ENCODE results near the gene IMMP2L. TPM values are rescaled to one million over a fixed set of nuclear protein-coding genes. Genes with fewer than 3 reads are reported as not detected.

IMMP2L gene
- total RNA-seq, 2 experiments from 2014 or later, result 8.9 to 18.7 TPM

DNA sequence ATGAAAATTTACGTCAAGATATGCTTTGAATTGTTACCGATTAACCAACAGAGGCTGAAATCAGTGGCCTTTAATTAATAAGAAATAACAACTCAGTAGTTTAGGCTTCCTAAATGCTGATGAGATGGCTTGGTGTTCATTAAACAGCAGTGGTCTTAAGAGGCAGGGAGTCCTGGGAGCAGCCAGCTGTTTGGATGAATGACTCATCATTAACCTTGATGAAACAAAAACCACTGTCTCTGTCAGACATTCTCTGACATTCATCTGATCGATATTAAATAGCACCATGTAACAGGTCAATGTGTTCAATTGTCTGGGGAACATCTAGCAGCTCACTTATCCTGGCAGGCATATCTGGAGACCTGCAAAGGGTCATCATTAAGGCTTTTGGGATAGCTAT lies 705.6 kb downstream of the IMMP2L start:
- Histone ChIP-seq H3K4me3 (ENCODE audit: low read length) (no peak overlapping the region), H3K27me3 (ENCODE audit: control insufficient read depth in 1 of 2, insufficient read depth in 2 of 2, low read length in 2 of 2) (no peaks in the 10 kb centered on the region), H3K36me3 (ENCODE audit: insufficient read depth, low read length) (no peaks in the 10 kb centered on the region), H3K9me3 (ENCODE audit: control insufficient read depth in 1 of 2, insufficient read depth in 1 of 2, low read length in 2 of 2) (no peaks in the 10 kb centered on the region), H3K27ac (ENCODE audit: low read depth in 1 of 2, low read length in 2 of 2) (no peak overlapping the region), H3K4me1 (ENCODE audit: insufficient read depth, low read length) (no peaks in the 10 kb centered on the region)
- intact Hi-C loops (cut with DNase I, micrococcal nuclease), result no loop called here
- no peaks in the 10 kb centered on the region for H3K4me1 Mint-ChIP-seq (ENCODE audit: low read depth)
- ATAC-seq (ENCODE audit: poor library complexity) (no peak), DNase-seq (no peak)
- H3K9me3 Mint-ChIP-seq, result no peaks in the 10 kb centered on the region
- no peak overlapping the region for H3K27ac Mint-ChIP-seq
- H3K4me3 Mint-ChIP-seq, result no peak overlapping the region
- H3K36me3 Mint-ChIP-seq (ENCODE audit: low read depth), result no peaks in the 10 kb centered on the region
- TF ChIP-seq, protein P1, sequence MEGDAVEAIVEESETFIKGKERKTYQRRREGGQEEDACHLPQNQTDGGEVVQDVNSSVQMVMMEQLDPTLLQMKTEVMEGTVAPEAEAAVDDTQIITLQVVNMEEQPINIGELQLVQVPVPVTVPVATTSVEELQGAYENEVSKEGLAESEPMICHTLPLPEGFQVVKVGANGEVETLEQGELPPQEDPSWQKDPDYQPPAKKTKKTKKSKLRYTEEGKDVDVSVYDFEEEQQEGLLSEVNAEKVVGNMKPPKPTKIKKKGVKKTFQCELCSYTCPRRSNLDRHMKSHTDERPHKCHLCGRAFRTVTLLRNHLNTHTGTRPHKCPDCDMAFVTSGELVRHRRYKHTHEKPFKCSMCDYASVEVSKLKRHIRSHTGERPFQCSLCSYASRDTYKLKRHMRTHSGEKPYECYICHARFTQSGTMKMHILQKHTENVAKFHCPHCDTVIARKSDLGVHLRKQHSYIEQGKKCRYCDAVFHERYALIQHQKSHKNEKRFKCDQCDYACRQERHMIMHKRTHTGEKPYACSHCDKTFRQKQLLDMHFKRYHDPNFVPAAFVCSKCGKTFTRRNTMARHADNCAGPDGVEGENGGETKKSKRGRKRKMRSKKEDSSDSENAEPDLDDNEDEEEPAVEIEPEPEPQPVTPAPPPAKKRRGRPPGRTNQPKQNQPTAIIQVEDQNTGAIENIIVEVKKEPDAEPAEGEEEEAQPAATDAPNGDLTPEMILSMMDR (IDR thresholded peaks at IDR 0.05), result no peak
- no peaks in the 10 kb centered on the region for H3K27me3 Mint-ChIP-seq
- ChIA-PET POLR2A (no interaction called here), CTCF (no interaction called here)

DNA sequence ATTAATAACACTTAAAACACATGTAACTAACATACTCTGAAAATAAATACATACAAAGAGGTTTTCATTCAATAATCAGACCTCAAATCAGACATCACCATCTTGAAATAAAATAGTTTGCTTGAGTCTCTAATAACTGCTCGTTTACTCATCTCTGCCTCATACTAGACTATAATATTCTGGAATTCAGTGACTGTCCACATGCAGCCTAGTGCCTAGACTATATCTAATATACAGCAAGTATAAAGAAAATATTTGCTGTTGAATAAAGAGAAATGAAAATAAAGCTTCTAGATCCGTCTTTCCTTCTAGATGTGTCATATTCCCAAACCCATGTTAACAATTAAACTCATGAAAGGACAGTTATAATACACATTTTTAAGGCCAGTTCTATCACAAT lies 707.6 kb downstream of the IMMP2L start:
- no peak overlapping the region for H3K27ac ChIP-seq (ENCODE audit: low read depth in 1 of 2, low read length in 2 of 2)
- no peak overlapping the region for H3K4me3 ChIP-seq (ENCODE audit: low read length)
- H3K4me1 ChIP-seq (ENCODE audit: insufficient read depth, low read length), result no peaks in the 10 kb centered on the region
- POLR2A ChIA-PET, result no interaction called here
- H3K27me3 ChIP-seq (ENCODE audit: control insufficient read depth in 1 of 2, insufficient read depth in 2 of 2, low read length in 2 of 2), result no peaks in the 10 kb centered on the region
- CTCF ChIA-PET, result no interaction called here
- H3K36me3 Mint-ChIP-seq (ENCODE audit: low read depth), result no peaks in the 10 kb centered on the region
- H3K36me3 ChIP-seq (ENCODE audit: insufficient read depth, low read length), result no peaks in the 10 kb centered on the region
- H3K4me1 Mint-ChIP-seq (ENCODE audit: low read depth), result no peaks in the 10 kb centered on the region
- ATAC-seq (ENCODE audit: poor library complexity) (no peak), DNase-seq (no peak)
- H3K4me3 Mint-ChIP-seq, result no peak overlapping the region
- H3K27me3 Mint-ChIP-seq, result no peaks in the 10 kb centered on the region
- H3K9me3 Mint-ChIP-seq, result no peaks in the 10 kb centered on the region
- H3K27ac Mint-ChIP-seq, result no peak overlapping the region
- intact Hi-C loops (cut with DNase I, micrococcal nuclease), result no loop called here
- TF ChIP-seq, protein P1 (IDR thresholded peaks at IDR 0.05), result no peak
- H3K9me3 ChIP-seq (ENCODE audit: control insufficient read depth in 1 of 2, insufficient read depth in 1 of 2, low read length in 2 of 2), result no peaks in the 10 kb centered on the region

DNA sequence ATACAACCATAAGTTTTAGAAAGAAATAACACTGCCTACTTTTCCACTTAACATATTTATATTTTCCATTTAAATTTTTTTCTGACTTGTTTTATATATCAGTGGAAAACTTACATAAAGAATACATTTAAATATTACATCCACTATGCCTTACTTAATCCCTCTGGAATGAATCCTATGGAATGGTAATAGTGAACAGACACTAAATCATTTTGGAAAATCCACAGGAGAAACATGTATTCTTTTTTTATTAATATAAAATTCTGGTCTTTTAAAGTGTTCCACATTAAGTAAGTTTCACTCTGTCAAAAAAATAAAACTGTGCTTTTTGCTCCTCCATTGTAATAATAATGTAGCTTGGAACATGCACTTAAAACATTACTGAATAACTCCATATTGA lies 708.1 kb downstream of the IMMP2L start:
- Histone ChIP-seq H3K4me3 (ENCODE audit: low read length) (no peak overlapping the region), H3K27ac (ENCODE audit: low read depth in 1 of 2, low read length in 2 of 2) (no peak overlapping the region), H3K36me3 (ENCODE audit: insufficient read depth, low read length) (no peaks in the 10 kb centered on the region), H3K9me3 (ENCODE audit: control insufficient read depth in 1 of 2, insufficient read depth in 1 of 2, low read length in 2 of 2) (no peaks in the 10 kb centered on the region), H3K4me1 (ENCODE audit: insufficient read depth, low read length) (no peaks in the 10 kb centered on the region), H3K27me3 (ENCODE audit: control insufficient read depth in 1 of 2, insufficient read depth in 2 of 2, low read length in 2 of 2) (no peaks in the 10 kb centered on the region)
- Mint-ChIP-seq H3K4me1 (ENCODE audit: low read depth) (no peaks in the 10 kb centered on the region), H3K27ac (no peak overlapping the region), H3K4me3 (no peak overlapping the region), H3K27me3 (no peaks in the 10 kb centered on the region), H3K9me3 (no peaks in the 10 kb centered on the region), H3K36me3 (ENCODE audit: low read depth) (no peaks in the 10 kb centered on the region)
- no peak for ATAC-seq (ENCODE audit: poor library complexity)
- TF ChIP-seq, protein P1 (IDR thresholded peaks at IDR 0.05), result no peak
- POLR2A ChIA-PET, result no interaction called here
- DNase-seq, result no peak
- intact Hi-C loops (cut with DNase I, micrococcal nuclease), result no loop called here
- CTCF ChIA-PET, result no interaction called here
